ENCODE results near the gene SURF4. TPM values are rescaled to one million over a fixed set of nuclear protein-coding genes. Genes with fewer than 3 reads are reported as not detected.
"Not testable (repeated sequence)": the region's sequence is repeated elsewhere in the genome, so short reads cannot be mapped to it uniquely, and the experiment has no call there.

Gene SURF4
- total RNA-seq, 2 experiments from 2014 or later = 358 to 368 TPM

DNA sequence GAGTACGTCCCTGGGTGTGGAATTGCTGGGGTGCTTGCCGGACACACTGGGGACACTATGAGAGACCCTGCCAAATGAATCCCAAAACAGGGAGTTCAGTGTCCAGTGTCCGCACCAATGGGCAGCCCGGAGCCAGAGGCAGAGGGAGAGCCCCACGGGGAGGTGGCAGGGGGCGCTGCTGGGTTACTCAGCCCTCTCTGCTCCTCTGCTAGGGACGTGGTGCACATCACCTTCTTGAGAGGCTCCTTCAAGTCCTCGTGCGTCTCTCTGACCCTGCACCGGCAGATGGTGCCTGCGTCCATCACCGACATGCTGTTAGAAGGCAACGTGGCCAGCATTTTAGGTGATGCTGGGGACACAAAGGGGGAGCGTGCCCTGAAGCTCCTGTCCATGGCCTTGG is 21.1 kb upstream of the SURF4 start:
- Mint-ChIP-seq H3K4me1 (ENCODE audit: low read depth) (no peaks in the 10 kb centered on the region), H3K27ac (no peak overlapping the region), H3K9me3 (no peaks in the 10 kb centered on the region), H3K27me3 (no peaks in the 10 kb centered on the region), H3K36me3 (no peaks in the 10 kb centered on the region), H3K4me3 (no peak overlapping the region)
- intact Hi-C loops (cut with micrococcal nuclease) = no loop called here
- DNase-seq = no peak
- ChIA-PET CTCF (interaction anchor here (0.9 to 1.3 kb wide), 2 partner anchors 20 to 211 kb away, joined by 3 read pairs; no protein-coding TSS in a partner anchor), POLR2A (no interaction called here)

DNA sequence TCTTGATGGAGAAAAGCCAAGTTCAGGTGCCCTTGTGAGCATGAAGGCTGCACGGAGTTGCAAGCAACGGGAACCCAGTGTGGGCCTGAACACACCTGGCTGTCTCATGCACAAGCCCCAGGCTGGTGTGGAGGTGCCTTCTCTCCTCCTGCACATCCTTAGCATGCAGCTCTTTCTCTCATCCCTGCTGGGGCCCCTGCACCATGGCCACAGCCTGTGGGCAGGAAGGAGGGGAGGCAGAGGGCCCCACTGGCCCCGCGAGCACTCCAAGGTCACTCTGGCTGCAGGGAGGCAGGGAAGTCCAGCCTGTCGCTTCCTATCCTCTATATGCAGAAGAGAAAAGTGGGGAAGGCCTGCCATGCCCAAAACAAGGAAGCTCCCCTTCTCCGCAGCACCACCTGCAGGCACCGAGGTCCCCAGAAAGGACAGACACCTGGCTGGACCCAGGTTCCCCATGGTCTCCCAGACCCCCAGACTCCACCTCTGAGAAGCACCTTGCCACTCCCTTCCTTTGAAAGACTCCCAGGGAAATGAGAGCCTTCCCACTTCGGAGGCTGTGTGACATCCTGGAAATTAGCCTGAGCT is 18.9 kb upstream of the SURF4 start:
- POLR2A ChIA-PET = no interaction called here
- CTCF ChIA-PET = interaction anchor here (0.5 kb wide), 1 partner anchor 52 kb away, joined by 3 read pairs; no protein-coding TSS in a partner anchor

DNA sequence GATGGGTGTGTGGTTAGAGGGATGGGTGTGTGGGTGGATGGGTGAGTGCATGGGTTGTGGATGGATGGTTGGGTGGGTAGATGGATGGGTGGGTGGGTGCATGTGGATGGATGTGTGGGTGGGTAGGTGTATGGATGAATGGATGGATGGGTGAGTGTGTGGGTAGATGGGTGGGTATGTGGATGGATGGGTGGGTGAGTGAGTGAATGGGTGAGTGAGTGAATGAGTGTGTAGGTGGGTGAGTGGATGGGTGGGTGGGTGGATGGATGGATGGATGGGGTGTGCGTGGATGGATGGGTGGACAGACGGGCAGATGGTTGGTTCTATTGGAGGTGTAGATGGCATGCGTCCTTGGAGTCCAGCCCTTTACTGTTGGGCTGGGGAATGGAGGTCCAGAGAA is 17.5 kb upstream of the SURF4 start:
- Mint-ChIP-seq H3K9me3 (no peaks in the 10 kb centered on the region), H3K4me3 (no peak overlapping the region), H3K27me3 (peaks cover 10% of the 10 kb centered on the region), H3K4me1 (ENCODE audit: low read depth) (no peaks in the 10 kb centered on the region), H3K36me3 (no peaks in the 10 kb centered on the region), H3K27ac (no peak overlapping the region)
- no peak for DNase-seq
- ChIA-PET POLR2A (no interaction called here), CTCF (no interaction called here)
- intact Hi-C loops (cut with micrococcal nuclease) = no loop called here

More for the DNA sequence above, 18.9 kb upstream of the SURF4 start:
- Mint-ChIP-seq H3K36me3 (no peaks in the 10 kb centered on the region), H3K4me1 (ENCODE audit: low read depth) (no peaks in the 10 kb centered on the region), H3K27ac (no peak overlapping the region), H3K4me3 (no peak overlapping the region), H3K27me3 (peaks cover 8% of the 10 kb centered on the region), H3K9me3 (no peaks in the 10 kb centered on the region)
- intact Hi-C loops (cut with micrococcal nuclease) = no loop called here
- no peak for DNase-seq

DNA sequence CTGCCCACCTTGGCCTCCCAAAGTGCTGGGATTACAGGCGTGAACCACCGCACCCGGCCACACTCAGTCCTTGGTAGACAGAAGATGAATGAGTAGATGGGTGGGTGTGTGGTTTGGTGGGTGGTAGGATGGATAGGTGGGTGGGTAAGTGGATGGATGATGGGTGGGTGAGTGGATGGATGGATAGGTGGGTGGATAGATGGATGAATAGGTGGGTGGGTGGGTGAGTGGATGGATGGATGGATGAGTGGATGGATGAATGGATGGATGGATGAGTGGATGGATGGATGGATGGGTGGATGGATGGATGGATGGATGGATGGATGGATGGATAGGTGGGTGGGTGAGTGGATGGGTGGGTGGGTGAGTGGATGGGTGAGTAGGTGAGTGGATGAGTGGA is 16.4 kb upstream of the SURF4 start:
- H3K27me3 Mint-ChIP-seq = peaks cover 10% of the 10 kb centered on the region
- intact Hi-C loops (cut with micrococcal nuclease); DNase-seq; CTCF ChIA-PET; POLR2A ChIA-PET; H3K9me3 Mint-ChIP-seq; H3K4me1 Mint-ChIP-seq (ENCODE audit: low read depth); H3K27ac Mint-ChIP-seq; H3K36me3 Mint-ChIP-seq; H3K4me3 Mint-ChIP-seq: not testable (repeated sequence)

DNA sequence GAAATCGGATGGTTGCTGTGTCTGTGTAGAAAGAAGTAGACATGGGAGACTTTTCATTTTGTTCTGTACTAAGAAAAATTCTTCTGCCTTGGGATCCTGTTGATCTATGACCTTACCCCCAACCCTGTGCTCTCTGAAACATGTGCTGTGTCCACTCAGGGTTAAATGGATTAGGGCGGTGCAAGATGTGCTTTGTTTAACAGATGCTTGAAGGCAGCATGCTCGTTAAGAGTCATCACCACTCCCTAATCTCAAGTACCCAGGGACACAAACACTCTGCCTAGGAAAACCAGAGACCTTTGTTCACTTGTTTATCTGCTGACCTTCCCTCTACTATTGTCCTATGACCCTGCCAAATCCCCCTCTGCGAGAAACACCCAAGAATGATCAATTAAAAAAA is 15.6 kb upstream of the SURF4 start:
- DNase-seq; H3K4me1 Mint-ChIP-seq (ENCODE audit: low read depth); CTCF ChIA-PET; H3K9me3 Mint-ChIP-seq; H3K36me3 Mint-ChIP-seq; intact Hi-C loops (cut with micrococcal nuclease); POLR2A ChIA-PET; H3K4me3 Mint-ChIP-seq; H3K27ac Mint-ChIP-seq: not testable (repeated sequence)
- H3K27me3 Mint-ChIP-seq = peaks cover 10% of the 10 kb centered on the region

DNA sequence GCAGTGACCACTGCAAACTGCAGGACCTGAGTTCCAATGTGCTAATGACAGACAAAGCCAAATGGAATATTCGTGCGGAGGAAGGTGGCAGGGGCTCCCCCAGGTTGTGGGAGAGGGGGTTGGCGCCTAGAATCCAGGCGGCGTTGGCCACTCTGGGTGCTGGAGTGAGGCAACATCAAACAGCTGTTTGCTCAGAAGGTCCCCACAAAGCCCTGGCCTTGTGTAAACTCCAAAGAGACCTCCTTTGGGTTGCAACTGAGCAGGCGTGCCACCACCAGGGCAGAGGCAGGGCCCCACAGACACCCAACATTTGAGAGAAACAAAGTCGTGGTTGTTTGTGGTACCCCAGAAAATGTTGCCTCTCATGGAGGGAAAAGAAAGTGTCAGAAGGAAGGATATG is 14.9 kb upstream of the SURF4 start:
- Mint-ChIP-seq H3K9me3 (no peaks in the 10 kb centered on the region), H3K27ac (no peak overlapping the region), H3K36me3 (no peaks in the 10 kb centered on the region), H3K4me3 (no peak overlapping the region), H3K4me1 (ENCODE audit: low read depth) (no peaks in the 10 kb centered on the region), H3K27me3 (peaks cover 10% of the 10 kb centered on the region)
- POLR2A ChIA-PET = no interaction called here
- CTCF ChIA-PET = no interaction called here
- intact Hi-C loops (cut with micrococcal nuclease) = no loop called here
- no peak for DNase-seq

DNA sequence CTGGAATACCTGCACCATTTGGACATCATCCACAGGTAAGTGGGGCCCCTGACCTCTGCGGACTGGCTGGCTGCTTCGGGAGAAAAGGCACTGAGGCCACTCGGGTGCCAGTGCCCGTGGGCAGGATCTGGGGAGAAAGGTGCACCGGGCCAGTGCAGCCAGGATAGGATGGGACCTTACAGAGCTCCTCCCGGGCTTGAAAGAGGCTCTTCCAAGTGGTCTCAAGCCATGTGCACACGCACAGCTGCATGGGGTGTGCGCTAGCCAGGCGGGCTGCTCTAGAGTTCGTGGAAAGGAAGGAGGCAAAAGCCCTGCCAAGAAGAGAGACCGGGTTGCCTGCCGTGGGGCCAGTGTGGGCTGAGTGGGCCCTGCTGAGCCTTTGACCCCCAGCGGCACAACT is 13.7 kb upstream of the SURF4 start:
- Mint-ChIP-seq H3K9me3 (no peaks in the 10 kb centered on the region), H3K27me3 (peaks cover 10% of the 10 kb centered on the region), H3K4me1 (ENCODE audit: low read depth) (no peaks in the 10 kb centered on the region), H3K27ac (no peak overlapping the region), H3K36me3 (no peaks in the 10 kb centered on the region), H3K4me3 (no peak overlapping the region)
- no peak for DNase-seq
- ChIA-PET CTCF (interaction anchor here (1.1 kb wide), 1 partner anchor 13 kb away, joined by 3 read pairs; the partner anchor contains the start of gene STKLD1), POLR2A (interaction anchor here (0.6 kb wide), 1 partner anchor 427 kb away, joined by 3 read pairs; no protein-coding TSS in a partner anchor)
- intact Hi-C loops (cut with micrococcal nuclease) = no loop called here

DNA sequence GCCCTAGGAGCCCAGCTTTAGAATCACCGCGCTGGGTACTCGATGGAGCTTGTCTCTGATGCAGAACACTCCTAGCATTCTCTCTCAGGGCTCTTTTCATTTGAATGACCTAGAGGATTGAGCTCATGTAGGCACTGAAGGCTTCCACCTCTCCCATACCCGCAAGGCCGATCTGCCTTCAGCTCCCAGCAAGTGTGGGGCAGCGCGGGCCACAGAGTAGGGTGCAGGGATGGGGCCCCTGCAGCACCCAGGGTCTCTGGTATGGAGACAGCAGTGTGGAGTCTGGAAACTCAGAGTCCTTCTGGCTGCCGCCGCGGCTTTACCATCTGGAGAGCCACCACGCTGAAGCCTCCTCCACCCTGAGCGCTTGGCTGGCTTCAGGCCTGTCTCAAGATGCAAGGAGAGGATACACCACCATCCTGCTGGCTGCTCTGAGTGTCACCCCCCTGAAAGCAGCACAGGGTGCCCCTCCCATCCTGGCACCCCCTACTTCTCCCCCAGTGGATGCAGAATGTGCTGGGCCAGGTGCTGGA is 13.2 kb upstream of the SURF4 start:
- H3K4me3 Mint-ChIP-seq = no peak overlapping the region
- no peaks in the 10 kb centered on the region for H3K36me3 Mint-ChIP-seq
- no peaks in the 10 kb centered on the region for H3K4me1 Mint-ChIP-seq (ENCODE audit: low read depth)
- peaks cover 10% of the 10 kb centered on the region for H3K27me3 Mint-ChIP-seq
- ChIA-PET CTCF (no interaction called here), POLR2A (interaction anchor here (0.6 kb wide), 1 partner anchor 426 kb away, joined by 3 read pairs; no protein-coding TSS in a partner anchor)
- DNase-seq = no peak
- no peak overlapping the region for H3K27ac Mint-ChIP-seq
- intact Hi-C loops (cut with micrococcal nuclease) = no loop called here
- no peaks in the 10 kb centered on the region for H3K9me3 Mint-ChIP-seq

DNA sequence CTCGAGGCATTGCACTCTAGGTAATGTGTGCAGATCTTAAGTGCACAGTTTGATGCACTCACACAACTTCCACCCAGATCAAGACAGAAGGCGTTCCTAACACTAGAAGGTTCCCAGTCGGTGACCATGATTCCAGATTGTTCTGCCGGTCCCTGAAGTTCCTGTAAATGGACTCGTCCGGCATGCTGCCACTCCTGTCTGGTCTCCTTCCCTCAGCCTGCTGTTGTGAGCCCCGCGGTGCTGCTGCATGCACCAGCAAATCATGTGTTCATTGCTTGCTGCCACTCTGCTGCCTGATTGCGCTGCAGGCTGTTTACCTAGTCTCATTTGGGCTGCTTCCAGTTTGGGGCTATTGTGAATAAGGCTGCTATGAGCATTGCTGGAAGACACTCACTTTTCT is 11.8 kb upstream of the SURF4 start:
- no peak for DNase-seq
- intact Hi-C loops (cut with micrococcal nuclease) = no loop called here
- CTCF ChIA-PET = no interaction called here
- Mint-ChIP-seq H3K27ac (no peak overlapping the region), H3K27me3 (peaks cover 10% of the 10 kb centered on the region), H3K36me3 (no peaks in the 10 kb centered on the region), H3K4me1 (ENCODE audit: low read depth) (no peaks in the 10 kb centered on the region), H3K4me3 (no peak overlapping the region), H3K9me3 (no peaks in the 10 kb centered on the region)
- POLR2A ChIA-PET = no interaction called here

DNA sequence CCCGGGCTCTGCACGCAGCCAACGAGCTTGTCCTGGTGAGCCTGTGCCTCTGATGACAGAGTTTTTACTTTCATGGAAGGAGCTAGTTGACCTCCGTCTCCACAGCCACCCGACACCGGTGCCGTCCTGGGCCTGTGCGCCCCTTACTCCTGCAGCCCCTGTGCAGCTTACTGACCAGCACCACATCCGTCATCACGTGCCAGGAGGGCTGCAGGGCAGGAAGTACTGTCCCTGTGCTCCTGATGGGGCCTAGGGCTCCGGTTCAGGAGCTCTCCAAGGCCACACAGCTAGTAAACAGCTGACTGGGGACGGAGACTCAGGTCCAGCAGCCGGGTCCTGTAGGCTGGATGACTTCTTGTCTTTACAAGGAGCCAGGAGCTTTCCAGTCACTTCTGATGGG is 10.5 kb upstream of the SURF4 start:
- Mint-ChIP-seq H3K4me1 (ENCODE audit: low read depth) (no peaks in the 10 kb centered on the region), H3K36me3 (no peaks in the 10 kb centered on the region), H3K4me3 (no peak overlapping the region), H3K9me3 (no peaks in the 10 kb centered on the region), H3K27me3 (peaks cover 8% of the 10 kb centered on the region), H3K27ac (no peak overlapping the region)
- ChIA-PET CTCF (interaction anchor here (0.9 kb wide), 1 partner anchor 15 kb away, joined by 4 read pairs; no protein-coding TSS in a partner anchor), POLR2A (no interaction called here)
- intact Hi-C loops (cut with micrococcal nuclease) = no loop called here
- no peak for DNase-seq

DNA sequence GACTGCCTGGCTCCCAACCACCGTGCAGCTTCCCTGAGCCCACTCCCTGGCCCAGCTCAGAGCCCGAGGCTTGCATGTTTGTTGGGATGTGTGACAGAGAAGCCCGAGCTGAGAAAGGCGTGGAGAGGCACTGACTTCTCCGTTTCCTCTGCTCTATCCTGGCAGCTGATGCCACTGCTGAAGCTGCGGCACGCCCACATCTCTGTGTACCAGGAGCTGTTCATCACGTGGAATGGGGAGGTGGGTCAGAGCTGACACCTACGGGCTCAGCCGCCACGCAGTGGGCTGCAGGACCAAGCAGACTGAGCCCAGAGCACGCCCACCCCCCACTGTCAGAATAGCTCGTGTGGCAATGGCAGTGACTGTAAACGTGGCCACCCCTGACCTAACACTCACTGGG is 9.6 kb upstream of the SURF4 start:
- H3K4me1 Mint-ChIP-seq (ENCODE audit: low read depth) = no peaks in the 10 kb centered on the region
- H3K9me3 Mint-ChIP-seq = no peaks in the 10 kb centered on the region
- no peaks in the 10 kb centered on the region for H3K36me3 Mint-ChIP-seq
- ChIA-PET POLR2A (no interaction called here), CTCF (no interaction called here)
- DNase-seq = no peak
- peaks cover 6% of the 10 kb centered on the region for H3K27me3 Mint-ChIP-seq
- H3K4me3 Mint-ChIP-seq = no peak overlapping the region
- intact Hi-C loops (cut with micrococcal nuclease) = no loop called here
- H3K27ac Mint-ChIP-seq = no peak overlapping the region

DNA sequence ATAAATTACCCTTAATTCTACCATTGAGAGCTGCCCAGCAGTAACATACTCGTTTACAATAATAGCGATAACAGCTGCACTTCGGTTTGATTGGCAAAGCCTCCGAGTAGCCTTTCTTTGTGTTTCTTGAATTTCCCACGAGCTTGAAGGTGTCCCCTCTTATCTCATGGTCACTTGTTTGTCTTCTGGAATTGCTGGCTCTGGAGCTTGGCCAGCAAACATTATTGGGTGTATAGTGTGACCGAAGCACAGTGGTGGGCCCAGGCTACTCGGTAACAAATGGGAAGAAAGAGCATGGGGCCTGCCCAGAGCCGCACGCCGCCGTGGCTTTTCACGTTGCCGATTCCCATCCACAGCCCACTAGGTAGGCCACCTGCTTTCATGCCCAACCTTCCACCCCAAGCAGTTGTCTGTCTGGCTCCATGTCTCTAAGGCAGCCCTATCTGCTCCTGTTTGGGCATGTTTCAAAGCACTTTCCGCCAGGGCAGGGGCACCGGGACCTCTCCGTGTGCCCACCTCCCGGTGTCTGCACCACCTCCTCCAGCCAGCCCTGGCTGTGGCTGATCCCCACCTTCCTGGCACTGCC is 9.0 kb upstream of the SURF4 start:
- intact Hi-C loops (cut with micrococcal nuclease) = no loop called here
- peaks cover 3% of the 10 kb centered on the region for H3K27me3 Mint-ChIP-seq
- POLR2A ChIA-PET = no interaction called here
- H3K4me1 Mint-ChIP-seq (ENCODE audit: low read depth) = no peaks in the 10 kb centered on the region
- CTCF ChIA-PET = interaction anchor here (0.8 kb wide), 1 partner anchor 11 kb away, joined by 3 read pairs; no protein-coding TSS in a partner anchor
- no peaks in the 10 kb centered on the region for H3K9me3 Mint-ChIP-seq
- no peak overlapping the region for H3K4me3 Mint-ChIP-seq
- no peak overlapping the region for H3K27ac Mint-ChIP-seq
- H3K36me3 Mint-ChIP-seq = no peaks in the 10 kb centered on the region
- no peak for DNase-seq

DNA sequence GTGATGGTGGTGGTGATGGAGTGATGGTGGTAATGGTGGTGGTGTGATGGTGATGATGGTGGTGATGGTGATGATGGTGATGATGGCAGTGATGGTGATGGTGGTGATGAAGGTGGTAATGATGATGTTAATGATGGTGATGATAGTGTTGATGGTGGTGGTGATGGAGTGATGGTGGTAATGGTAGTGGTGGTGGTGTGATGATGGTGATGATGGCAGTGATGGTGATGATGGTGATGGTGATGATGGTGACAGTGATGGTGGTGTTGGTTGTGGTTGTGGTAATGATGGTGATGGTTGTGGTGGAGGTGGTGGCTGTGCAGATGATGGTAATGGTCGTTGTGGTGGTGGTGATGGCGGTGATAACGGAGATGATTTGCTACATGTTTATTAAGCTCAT is 7.6 kb upstream of the SURF4 start:
- ChIA-PET POLR2A (no interaction called here), CTCF (no interaction called here)
- Mint-ChIP-seq H3K9me3 (no peaks in the 10 kb centered on the region), H3K4me1 (ENCODE audit: low read depth) (no peaks in the 10 kb centered on the region), H3K36me3 (no peaks in the 10 kb centered on the region), H3K4me3 (no peak overlapping the region), H3K27ac (no peak overlapping the region), H3K27me3 (no peaks in the 10 kb centered on the region)
- DNase-seq = no peak
- intact Hi-C loops (cut with micrococcal nuclease) = no loop called here
